Cardiac muscle cell (in vitro differentiated cells and primary cell): ENCODE measurements around the gene ABO. TPM values are rescaled to one million over a fixed set of nuclear protein-coding genes. Genes with fewer than 3 reads are reported as not detected.

Experiments used
- DNase-seq, 2 donors: peaks; one replicate each; pipeline versions ENCODE4 v3.0.0 to v3.0.0-alpha.2; 2010 to 2017; ENCODE audit warnings: low read depth in 1 of 2, low spot score in 1 of 2
- H3K27ac ChIP-seq: fragments of 200-600 bp; sonication (generic); 2 replicates; pipeline ENCODE4 v1.5.1; 2016
- H3K27me3 ChIP-seq: fragments of 200-600 bp; sonication (generic); 2 replicates; pipeline ENCODE4 v1.6.0; 2016; ENCODE audit warnings: control low read depth
- H3K36me3 ChIP-seq: fragments of 200-600 bp; sonication (generic); 2 replicates; pipeline ENCODE4 v1.5.1; 2016; ENCODE audit warnings: control low read depth
- H3K4me1 ChIP-seq: fragments of 200-600 bp; sonication (generic); 2 replicates; pipeline ENCODE4 v1.8.1; 2017; ENCODE audit warnings: low read depth, mild to moderate bottlenecking, mixed run types
- H3K4me3 ChIP-seq: fragments of 200-600 bp; sonication (generic); 2 replicates; pipeline ENCODE4 v1.5.1; 2016; ENCODE audit warnings: mild to moderate bottlenecking
- H3K9me3 ChIP-seq: fragments of 200-600 bp; sonication (generic); 2 replicates; pipeline ENCODE4 v1.5.1; 2017; ENCODE audit warnings: low read depth, mild to moderate bottlenecking, control low read depth
- CTCF ChIP-seq: IDR thresholded peaks from 2 replicates; pipeline ENCODE4 v1.5.1; 2012; ENCODE audit warnings: low read depth, mild to moderate bottlenecking, low read length
- polyA plus RNA-seq: library from polyadenylated mRNA; unstranded; fragments of >200 nt; fragmentation: Nextera tagmentation; extraction: Ambion mirVana; gene quantifications from 2 replicates; pipeline ENCODE4 v1.2.1, GENCODE V29; 2016
- total RNA-seq: library from RNA; depleted of rRNA; stranded (reverse); fragments of >200 nt; gene quantifications from 2 replicates; pipeline ENCODE4 v1.2.3, GENCODE V29; 2016

ABO gene
- total and polyA plus RNA-seq, 2 experiments from 2014 or later, result 0.30 TPM; not detected in 1

- Histone ChIP-seq H3K36me3 (no peaks in the 10 kb centered on the region), H3K27ac (no peak overlapping the region), H3K4me1 (peaks cover 3% of the 10 kb centered on the region), H3K4me3 (no peak overlapping the region), H3K9me3 (no peaks in the 10 kb centered on the region), H3K27me3 (peaks cover 23% of the 10 kb centered on the region)
- no peak for TF ChIP-seq CTCF
- no peak for DNase-seq
Observed at GRCh38 chr9:133268335-133269056, 6.5 kb downstream of the ABO start.

GRCh38 chr9:133264235-133264764, 10.7 kb downstream of the ABO start:
- no peak overlapping the region for H3K27ac ChIP-seq
- H3K4me3 ChIP-seq, result no peak overlapping the region
- H3K9me3 ChIP-seq, result no peaks in the 10 kb centered on the region
- H3K4me1 ChIP-seq, result peaks cover under 1% of the 10 kb centered on the region
- no peaks in the 10 kb centered on the region for H3K36me3 ChIP-seq
- no peak for TF ChIP-seq CTCF
- no peaks in the 10 kb centered on the region for H3K27me3 ChIP-seq
- no peak for DNase-seq

GRCh38 chr9:133263557-133263956, 11.4 kb downstream of the ABO start:
- no peak for DNase-seq
- H3K36me3 ChIP-seq, result no peaks in the 10 kb centered on the region
- H3K4me3 ChIP-seq, result no peak overlapping the region
- no peak overlapping the region for H3K27ac ChIP-seq
- no peaks in the 10 kb centered on the region for H3K4me1 ChIP-seq
- H3K27me3 ChIP-seq, result no peaks in the 10 kb centered on the region
- TF ChIP-seq CTCF, result no peak
- no peaks in the 10 kb centered on the region for H3K9me3 ChIP-seq

- no peak for DNase-seq
- Histone ChIP-seq H3K27me3 (no peaks in the 10 kb centered on the region), H3K27ac (no peak overlapping the region), H3K4me1 (no peaks in the 10 kb centered on the region), H3K4me3 (no peak overlapping the region), H3K9me3 (no peaks in the 10 kb centered on the region), H3K36me3 (no peaks in the 10 kb centered on the region)
- no peak for TF ChIP-seq CTCF
Observed at GRCh38 chr9:133262226-133262625, 12.8 kb downstream of the ABO start.

- H3K27ac ChIP-seq, result no peak overlapping the region
- no peaks in the 10 kb centered on the region for H3K27me3 ChIP-seq
- DNase-seq, result no peak
- no peaks in the 10 kb centered on the region for H3K36me3 ChIP-seq
- no peaks in the 10 kb centered on the region for H3K9me3 ChIP-seq
- no peak overlapping the region for H3K4me3 ChIP-seq
- H3K4me1 ChIP-seq, result no peaks in the 10 kb centered on the region
- no peak for TF ChIP-seq CTCF
Observed at GRCh38 chr9:133261753-133262120, 13.3 kb downstream of the ABO start.
